OCI-LY7 (cell line): Measurements from ENCODE around the gene IGSF8.

Experiments used
- EZH2phosphoT487 ChIP-seq: fragments of 200-600 bp; sonication (generic); IDR thresholded peaks from 2 replicates; pipeline ENCODE4 v1.6.1; 2018; ENCODE audit warnings: low read depth, borderline replicate concordance, mild to moderate bottlenecking, mixed run types, antibody characterized with exemption, low read length, moderate library complexity, mixed read lengths
- TF ChIP-seq, protein P1 (sequence below): fragments of 200-600 bp; sonication (generic); conservative IDR thresholded peaks from 2 replicates; pipeline ENCODE4 v1.5.1; 2014; ENCODE audit warnings: mild to moderate bottlenecking, antibody characterized with exemption, low read length, moderate library complexity, mixed read lengths

DNA sequence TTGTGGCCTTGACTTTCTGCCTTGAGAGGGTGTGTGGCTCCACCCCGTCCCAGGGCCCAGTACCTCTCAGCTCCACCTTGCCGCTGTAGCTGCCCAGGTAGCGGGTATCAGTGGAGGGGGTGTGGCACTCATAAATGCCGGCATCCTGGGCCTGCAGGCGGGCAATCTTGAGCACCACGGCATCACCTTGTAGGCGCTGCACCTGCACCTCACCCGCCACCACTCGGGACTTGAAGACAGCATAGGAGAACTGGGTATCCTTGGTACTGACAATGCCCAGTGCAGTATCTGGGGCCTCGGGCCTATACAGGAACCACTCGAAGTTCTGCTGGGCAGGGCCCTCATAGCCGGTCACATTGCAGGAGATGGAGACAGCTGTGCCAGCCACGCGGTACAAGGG is 3.6 kb downstream of the IGSF8 start:
- TF ChIP-seq, protein P1, sequence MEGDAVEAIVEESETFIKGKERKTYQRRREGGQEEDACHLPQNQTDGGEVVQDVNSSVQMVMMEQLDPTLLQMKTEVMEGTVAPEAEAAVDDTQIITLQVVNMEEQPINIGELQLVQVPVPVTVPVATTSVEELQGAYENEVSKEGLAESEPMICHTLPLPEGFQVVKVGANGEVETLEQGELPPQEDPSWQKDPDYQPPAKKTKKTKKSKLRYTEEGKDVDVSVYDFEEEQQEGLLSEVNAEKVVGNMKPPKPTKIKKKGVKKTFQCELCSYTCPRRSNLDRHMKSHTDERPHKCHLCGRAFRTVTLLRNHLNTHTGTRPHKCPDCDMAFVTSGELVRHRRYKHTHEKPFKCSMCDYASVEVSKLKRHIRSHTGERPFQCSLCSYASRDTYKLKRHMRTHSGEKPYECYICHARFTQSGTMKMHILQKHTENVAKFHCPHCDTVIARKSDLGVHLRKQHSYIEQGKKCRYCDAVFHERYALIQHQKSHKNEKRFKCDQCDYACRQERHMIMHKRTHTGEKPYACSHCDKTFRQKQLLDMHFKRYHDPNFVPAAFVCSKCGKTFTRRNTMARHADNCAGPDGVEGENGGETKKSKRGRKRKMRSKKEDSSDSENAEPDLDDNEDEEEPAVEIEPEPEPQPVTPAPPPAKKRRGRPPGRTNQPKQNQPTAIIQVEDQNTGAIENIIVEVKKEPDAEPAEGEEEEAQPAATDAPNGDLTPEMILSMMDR: no peak
- TF ChIP-seq EZH2phosphoT487: no peak
